ENCODE measurements around the gene TGFB1.

TGFB1 gene

GRCh38 chr19:41328157-41328841 lies 25.4 kb downstream of the TGFB1 start:
- no peak for ATAC-seq

GRCh38 chr19:41327576-41328156 lies 26.1 kb downstream of the TGFB1 start:
- no peak for ATAC-seq
- TF ChIP-seq PPARA (CRISPR knock-in tag; IDR thresholded peaks at IDR 0.05; ENCODE audit: borderline replicate concordance) (no peak), CREB5 (CRISPR knock-in tag; IDR thresholded peaks at IDR 0.05; ENCODE audit: low read depth) (no peak), TOX (CRISPR knock-in tag; IDR thresholded peaks at IDR 0.05; ENCODE audit: borderline replicate concordance) (no peak), SNAI2 (CRISPR knock-in tag; IDR thresholded peaks at IDR 0.05) (no peak), ARNTL (CRISPR knock-in tag; IDR thresholded peaks at IDR 0.05; ENCODE audit: borderline replicate concordance, low read depth) (no peak), ZC3H10 (CRISPR knock-in tag; IDR thresholded peaks at IDR 0.05) (no peak), ISL1 (CRISPR knock-in tag; IDR thresholded peaks at IDR 0.05) (no peak), BACH2 (CRISPR knock-in tag; IDR thresholded peaks at IDR 0.05; ENCODE audit: borderline replicate concordance) (no peak), CSDC2 (CRISPR knock-in tag; IDR thresholded peaks at IDR 0.05) (no peak), TCF4 (CRISPR knock-in tag; IDR thresholded peaks at IDR 0.05; ENCODE audit: borderline replicate concordance) (no peak), ESRRG (CRISPR knock-in tag; IDR thresholded peaks at IDR 0.05) (no peak), ZFP3 (CRISPR knock-in tag; IDR thresholded peaks at IDR 0.05) (no peak)

More at GRCh38 chr19:41328157-41328841, 25.4 kb downstream of the TGFB1 start:
- TF ChIP-seq PPARA (CRISPR knock-in tag; IDR thresholded peaks at IDR 0.05; ENCODE audit: borderline replicate concordance) (no peak), ISL1 (CRISPR knock-in tag; IDR thresholded peaks at IDR 0.05) (no peak), ARNTL (CRISPR knock-in tag; IDR thresholded peaks at IDR 0.05; ENCODE audit: borderline replicate concordance, low read depth) (no peak), ZC3H10 (CRISPR knock-in tag; IDR thresholded peaks at IDR 0.05) (no peak), CREB5 (CRISPR knock-in tag; IDR thresholded peaks at IDR 0.05; ENCODE audit: low read depth) (no peak), ZNF70 (CRISPR knock-in tag; IDR thresholded peaks at IDR 0.05) (no peak), TOX (CRISPR knock-in tag; IDR thresholded peaks at IDR 0.05; ENCODE audit: borderline replicate concordance) (no peak), BACH2 (CRISPR knock-in tag; IDR thresholded peaks at IDR 0.05; ENCODE audit: borderline replicate concordance) (no peak), CSDC2 (CRISPR knock-in tag; IDR thresholded peaks at IDR 0.05) (no peak), ZFP3 (CRISPR knock-in tag; IDR thresholded peaks at IDR 0.05) (no peak), PATZ1 (CRISPR knock-in tag; IDR thresholded peaks at IDR 0.05; ENCODE audit: borderline replicate concordance) (no peak), TSHZ2 (CRISPR knock-in tag; IDR thresholded peaks at IDR 0.05) (no peak), SNAI2 (CRISPR knock-in tag; IDR thresholded peaks at IDR 0.05) (no peak), RARB (CRISPR knock-in tag; IDR thresholded peaks at IDR 0.05) (no peak), ESRRG (CRISPR knock-in tag; IDR thresholded peaks at IDR 0.05) (no peak), TCF4 (CRISPR knock-in tag; IDR thresholded peaks at IDR 0.05; ENCODE audit: borderline replicate concordance) (no peak), ZFP30 (CRISPR knock-in tag; IDR thresholded peaks at IDR 0.05) (no peak), POU6F1 (CRISPR knock-in tag; IDR thresholded peaks at IDR 0.05; ENCODE audit: borderline replicate concordance, low read depth) (no peak), ZNF565 (CRISPR knock-in tag; conservative IDR thresholded peaks at IDR 0.05; ENCODE audit: low read depth) (no peak), ZNF8 (CRISPR knock-in tag; IDR thresholded peaks at IDR 0.05) (no peak)
